WI38 (cell line): Measurements from ENCODE around the gene PDLIM4.

Experiments
- H3K4me3 ChIP-seq: 2 replicates; pipeline ENCODE4 v1.5.1; 2011; ENCODE audit warnings: low read depth, mild to moderate bottlenecking, control low read depth, low read length
- TF ChIP-seq, protein P1 (sequence below): IDR thresholded peaks from 2 replicates; pipeline ENCODE4 v1.5.1; 2012; ENCODE audit warnings: low read depth, mild to moderate bottlenecking, control low read depth, low read length

The PDLIM4 gene

DNA sequence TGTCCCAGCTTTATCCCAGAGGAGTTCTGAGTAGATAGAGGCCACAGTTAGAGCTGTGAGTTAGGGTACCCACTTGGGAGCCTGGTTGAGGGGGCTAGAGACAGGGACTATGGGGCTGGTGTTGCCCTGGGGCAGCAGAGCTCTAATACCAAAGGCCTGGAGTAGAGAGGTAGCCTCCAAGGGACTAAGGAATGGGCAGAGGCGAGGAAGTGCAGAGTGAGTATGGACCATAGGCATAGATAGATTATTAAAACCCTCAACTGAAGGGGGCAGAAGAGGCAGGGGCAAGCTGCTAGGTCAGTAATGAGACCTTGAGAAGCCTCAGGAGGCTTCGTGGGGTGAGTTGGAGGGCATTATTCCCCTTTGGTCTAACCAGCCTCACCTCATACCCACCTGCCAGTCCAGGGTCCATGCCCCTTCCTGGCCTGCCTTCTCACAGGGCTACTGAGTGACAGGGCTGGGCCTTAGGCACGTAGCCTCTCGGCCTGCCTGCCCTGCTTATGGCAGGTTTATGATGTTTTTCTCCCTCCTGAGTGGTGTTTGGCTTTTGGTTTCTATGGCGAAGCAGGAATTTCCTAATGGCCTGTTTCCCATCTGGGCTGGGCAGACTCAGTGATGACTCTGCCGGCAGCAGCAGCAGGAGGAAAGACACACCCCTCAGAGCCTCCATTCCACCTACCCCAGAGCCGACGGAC is 8.0 kb downstream of the PDLIM4 start:
- TF ChIP-seq, protein P1, sequence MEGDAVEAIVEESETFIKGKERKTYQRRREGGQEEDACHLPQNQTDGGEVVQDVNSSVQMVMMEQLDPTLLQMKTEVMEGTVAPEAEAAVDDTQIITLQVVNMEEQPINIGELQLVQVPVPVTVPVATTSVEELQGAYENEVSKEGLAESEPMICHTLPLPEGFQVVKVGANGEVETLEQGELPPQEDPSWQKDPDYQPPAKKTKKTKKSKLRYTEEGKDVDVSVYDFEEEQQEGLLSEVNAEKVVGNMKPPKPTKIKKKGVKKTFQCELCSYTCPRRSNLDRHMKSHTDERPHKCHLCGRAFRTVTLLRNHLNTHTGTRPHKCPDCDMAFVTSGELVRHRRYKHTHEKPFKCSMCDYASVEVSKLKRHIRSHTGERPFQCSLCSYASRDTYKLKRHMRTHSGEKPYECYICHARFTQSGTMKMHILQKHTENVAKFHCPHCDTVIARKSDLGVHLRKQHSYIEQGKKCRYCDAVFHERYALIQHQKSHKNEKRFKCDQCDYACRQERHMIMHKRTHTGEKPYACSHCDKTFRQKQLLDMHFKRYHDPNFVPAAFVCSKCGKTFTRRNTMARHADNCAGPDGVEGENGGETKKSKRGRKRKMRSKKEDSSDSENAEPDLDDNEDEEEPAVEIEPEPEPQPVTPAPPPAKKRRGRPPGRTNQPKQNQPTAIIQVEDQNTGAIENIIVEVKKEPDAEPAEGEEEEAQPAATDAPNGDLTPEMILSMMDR, result no peak
- no peak overlapping the region for H3K4me3 ChIP-seq

DNA sequence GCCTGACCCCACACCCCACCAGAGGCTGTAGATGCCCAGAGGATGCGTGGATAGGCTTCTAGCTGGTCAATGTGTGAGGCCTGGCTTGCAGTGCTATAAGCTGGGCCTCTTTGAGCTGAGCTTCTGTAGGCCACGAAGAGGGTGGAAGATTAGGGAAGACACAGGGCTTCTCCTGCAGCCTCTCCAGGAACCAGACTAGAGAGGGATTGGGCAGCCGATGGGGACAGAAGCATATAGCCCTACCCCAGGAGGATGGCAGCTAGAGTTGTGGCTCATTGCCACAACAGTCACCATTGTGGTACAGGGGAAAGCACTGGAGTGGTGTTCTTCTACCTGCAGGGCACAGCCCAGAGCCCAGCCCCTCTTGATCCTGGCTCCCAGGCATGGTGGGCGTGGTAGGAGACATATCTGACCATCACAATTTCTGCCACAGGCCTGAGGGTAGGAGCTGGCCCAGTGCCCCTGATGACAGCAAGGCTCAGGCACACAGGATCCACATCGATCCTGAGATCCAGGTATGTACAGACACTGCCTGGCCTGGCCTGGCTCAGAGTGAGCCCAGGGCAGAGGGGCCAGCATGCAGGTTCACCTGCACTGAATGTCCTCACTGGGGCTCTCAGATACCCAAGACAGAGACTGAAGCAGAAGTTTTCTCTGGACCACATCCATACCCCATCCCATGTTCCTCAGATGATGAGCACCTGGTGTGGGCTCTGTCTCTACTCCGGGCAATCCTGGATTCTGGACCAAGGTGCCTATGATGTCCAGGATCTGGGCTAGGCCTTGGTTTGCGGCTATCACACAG is 8.7 kb downstream of the PDLIM4 start:
- no peak overlapping the region for H3K4me3 ChIP-seq
- TF ChIP-seq, protein P1, result no peak

DNA sequence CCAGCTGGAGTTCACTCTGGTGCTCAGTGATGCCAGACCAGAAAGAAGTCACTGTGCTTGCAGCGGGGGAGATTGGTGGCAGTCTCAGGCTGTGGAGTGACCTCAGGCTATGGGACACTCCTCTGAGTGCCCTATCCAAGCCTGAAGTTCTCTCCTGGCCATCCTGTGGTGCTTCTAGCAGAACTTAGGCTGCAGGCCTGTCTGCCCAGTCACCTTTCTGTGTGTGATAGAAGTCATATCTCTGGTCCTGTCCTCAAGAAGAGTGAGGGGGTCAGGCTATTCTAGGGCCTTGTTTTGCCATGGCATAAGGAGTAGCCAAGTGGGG is 9.3 kb downstream of the PDLIM4 start:
- TF ChIP-seq, protein P1, result no peak
- H3K4me3 ChIP-seq, result no peak overlapping the region

DNA sequence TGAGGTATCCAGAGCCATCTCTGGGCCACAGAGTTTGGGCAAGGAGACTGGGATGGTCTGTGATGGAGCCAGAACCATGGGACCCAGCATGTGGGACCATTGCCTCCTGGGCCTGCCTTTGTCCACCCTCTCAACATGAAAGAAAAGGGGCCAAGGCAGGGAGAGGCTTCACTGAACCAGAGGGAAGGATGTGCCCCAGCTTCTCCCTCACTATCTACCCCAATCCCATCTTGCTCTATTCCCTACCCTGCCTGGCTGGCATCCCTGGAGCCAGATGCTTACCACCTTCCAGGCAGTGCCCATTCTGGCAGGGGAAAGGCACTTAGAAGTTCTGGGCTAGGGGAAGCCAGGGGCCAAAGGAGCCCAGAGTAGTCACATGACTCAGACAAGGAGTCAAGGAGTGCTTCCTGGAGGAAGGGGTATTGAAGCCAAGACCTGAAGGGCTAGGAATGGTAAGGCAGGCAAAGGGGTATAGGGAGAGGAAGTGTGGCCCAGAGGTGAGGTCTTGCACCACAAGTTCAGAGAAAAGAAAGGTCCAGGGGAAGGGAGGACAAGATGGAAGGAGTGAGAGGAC is 9.8 kb downstream of the PDLIM4 start:
- no peak overlapping the region for H3K4me3 ChIP-seq
- TF ChIP-seq, protein P1, result no peak

DNA sequence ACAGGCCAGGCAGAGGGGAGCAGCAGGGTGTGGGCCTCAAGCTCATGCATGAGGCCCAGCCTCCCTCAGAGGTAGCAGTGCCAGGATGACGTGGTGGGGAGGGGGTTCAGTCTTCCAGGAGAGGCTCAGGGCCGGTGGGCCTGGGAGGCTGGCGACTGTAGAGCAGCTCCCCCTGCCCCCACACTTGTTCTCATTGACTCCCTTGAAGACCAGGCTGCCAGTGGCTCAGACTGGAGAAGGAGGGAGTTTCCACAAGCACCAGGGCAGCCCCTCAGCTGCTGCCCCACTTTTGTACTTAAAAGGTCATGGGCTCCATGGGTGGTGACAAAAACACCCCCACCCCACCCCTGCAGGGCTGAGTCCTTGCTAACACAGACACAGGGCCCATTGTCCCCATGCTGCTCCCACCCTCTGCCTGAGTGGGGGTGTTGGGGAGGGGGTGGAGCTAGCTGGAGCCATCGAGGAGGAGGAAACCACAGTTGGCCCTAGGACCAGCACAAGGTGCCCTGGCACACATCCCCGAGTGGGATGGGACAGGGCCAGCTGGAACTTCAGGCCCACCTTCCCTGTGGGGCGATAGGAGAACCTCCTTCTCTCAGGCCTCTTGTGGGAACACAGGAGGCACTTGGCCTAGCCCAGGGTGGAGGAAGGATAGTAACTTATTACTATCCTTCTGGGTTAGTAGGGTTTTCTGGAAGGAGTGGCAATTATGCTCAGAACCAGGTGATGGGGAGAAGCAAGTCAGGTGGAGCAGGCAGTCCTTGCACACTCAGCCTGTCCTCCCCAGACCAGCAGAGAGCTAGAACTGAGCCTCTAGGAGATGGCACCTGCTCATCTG is 10.7 kb downstream of the PDLIM4 start:
- TF ChIP-seq, protein P1, result no peak
- no peak overlapping the region for H3K4me3 ChIP-seq

DNA sequence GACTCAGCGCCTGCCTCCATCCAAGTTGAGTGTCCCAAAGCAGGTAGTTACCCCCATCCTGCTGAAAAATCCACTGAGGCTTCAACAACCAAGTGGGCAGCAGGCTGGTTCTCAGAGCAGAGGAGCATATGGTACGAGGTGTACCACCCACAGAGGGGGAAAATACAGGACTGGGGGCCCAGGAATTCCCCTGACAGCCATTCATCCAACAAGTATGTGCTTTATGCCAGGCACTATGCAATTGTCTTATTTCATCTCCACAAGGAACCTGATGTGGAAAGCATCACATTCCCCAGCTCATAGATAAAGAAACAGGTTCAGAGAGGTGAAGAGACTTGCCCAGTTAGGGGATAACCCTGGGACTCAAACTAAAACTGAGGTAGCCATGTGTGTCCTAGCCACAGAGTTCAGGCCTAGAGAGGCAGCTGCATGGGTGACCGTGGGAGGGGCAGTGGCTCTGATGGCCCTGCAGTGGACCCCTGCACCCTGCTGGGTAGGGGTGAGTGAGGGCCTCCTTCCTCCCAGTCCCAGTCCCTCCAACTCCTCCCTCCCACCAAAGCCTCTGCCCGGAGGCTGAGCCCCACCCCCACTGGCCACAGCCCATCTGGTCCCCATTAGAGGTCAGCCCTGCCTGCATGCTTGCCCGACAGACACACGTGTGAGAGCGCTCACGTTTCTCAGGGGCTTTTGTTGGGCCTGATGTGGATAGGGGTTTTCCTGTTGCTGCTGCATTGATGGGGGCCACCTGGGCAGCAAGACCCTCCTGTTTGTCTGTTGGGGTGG is 11.5 kb downstream of the PDLIM4 start:
- H3K4me3 ChIP-seq, result no peak overlapping the region
- TF ChIP-seq, protein P1, result no peak
